Stimulated activated naive CD4-positive, alpha-beta T cell treated with Interleukin-2 at 50 U/mL for 16 hours (primary cell): ENCODE results near the gene IQUB.
"Not testable (repeated sequence)": the region's sequence is repeated elsewhere in the genome, so short reads cannot be mapped to it uniquely, and the experiment has no call there.

Source experiments
- DNase-seq: peaks from one replicate; lab custom pipeline; 2025; lab: John Stamatoyannopoulos, UW

Gene IQUB

DNA sequence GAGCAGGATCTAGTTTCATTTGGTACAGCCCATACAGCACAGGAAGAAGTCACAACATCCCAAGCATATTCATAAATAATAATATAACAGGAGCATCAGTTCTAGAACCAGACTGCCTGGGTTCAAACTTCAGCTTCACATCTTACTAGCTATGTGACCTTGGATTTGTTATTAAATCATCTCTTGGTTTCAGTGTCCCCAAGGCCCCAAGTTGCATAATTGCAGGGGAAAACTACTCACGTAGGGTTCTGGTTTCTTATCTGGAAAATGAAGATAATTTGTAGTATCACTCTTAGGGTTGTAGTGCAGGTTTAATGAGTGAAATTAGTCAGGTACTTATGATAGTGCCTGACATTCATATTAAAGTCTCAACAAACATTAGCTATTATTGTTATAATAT is 5.5 kb upstream of the IQUB start:
- no peak for DNase-seq

- DNase-seq, result no peak
These were observed 4.5 kb upstream of the IQUB start for GRCh38 chr7:123538897-123539296.

- no peak for DNase-seq
These were observed 3.9 kb upstream of the IQUB start for GRCh38 chr7:123538189-123538714.

- DNase-seq, result no peak
These were observed 2.7 kb upstream of the IQUB start for GRCh38 chr7:123537026-123537642.

DNA sequence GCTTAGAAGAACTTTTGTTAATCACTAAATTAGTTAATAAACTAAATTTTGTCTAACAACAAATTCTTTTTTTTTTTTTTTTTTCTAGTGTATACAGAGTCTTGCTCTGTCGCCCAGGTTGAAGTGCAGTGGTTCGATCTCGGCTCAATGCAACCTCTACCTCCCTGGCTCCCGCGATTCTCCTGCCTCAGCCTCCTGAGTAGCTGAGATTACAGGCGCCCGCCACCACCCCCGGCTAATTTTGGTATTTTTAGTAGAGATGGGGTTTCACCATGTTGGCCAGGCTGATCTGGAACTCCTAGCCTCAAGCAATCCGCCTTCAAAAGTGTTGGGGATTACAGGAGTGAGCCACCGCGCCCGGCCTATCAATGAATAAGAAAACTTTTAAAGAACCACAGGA is 1.1 kb upstream of the IQUB start:
- no peak for DNase-seq

DNA sequence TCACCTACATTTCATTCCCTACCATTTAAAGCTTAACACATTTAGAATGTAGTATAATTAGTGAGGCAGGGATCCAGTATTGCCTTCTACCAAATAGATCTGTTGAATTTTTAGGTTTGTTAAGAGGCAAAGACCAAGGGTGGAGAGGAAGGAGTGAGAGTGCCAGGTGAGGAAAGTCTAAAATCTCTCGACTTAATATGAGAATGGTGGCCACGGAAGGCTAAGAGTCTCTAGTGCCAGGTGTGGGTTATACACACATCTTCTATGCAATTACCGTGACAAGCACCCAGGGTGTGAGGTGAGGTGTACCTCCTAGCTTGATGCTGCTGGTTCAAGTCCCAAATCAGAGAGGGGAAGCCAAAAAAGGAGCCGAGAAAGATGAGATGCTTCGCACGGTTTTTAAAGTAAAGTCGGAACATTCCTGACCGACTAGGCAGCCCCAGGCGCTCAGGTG is 439 bp downstream of the IQUB start:
- no peak for DNase-seq

GRCh38 chr7:123533553-123533917 is 860 bp downstream of the IQUB start:
- DNase-seq, result no peak

- DNase-seq, result not testable (repeated sequence)
These were observed 1.4 kb downstream of the IQUB start for GRCh38 chr7:123532788-123533552.

DNA sequence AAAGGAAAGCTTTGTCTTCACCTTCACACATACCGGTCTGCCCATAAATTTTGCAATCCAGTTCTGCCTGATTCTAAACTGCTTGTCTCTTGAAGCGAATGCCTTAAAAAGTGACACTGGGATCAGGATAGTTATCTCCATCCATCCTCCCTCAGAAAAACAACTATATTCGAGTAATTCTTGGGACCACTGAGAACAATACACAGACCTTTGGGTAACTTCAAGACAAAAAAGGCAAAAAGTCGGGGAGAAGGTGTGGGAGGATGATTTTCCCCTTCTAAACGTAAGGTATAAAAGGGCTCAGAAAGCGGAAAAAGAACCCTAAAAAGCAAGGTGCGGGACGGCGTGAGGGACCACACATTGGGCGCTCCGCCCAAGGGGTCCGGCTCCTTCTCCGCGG is 2.1 kb downstream of the IQUB start:
- not testable (repeated sequence) for DNase-seq

DNA sequence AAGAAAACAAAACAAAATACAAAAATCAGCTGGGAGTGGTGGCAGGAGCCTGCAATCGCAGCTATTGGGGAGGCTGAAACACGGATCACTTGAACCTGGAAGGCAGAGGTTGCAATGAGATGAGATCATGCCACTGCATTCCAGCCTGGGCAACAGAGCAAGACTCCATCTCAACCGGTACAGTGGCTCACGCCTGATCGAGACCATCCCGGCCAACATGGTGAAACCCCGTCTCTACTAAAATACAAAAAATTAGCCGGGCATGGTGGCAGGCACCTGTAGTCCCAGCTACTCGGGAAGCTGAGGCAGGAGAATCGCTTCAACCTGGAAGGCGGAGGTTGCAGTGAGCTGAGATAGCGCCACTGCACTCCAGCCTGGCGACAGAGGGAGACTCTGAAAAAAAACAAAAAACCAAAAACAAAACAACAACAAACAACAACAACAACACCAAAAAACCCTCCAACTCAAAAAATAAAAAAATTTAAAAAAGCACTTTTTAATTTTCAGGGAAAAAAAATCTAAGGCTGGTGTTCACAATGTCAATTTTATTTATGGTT is 4.3 kb downstream of the IQUB start:
- not testable (repeated sequence) for DNase-seq

GRCh38 chr7:123528265-123528664 is 6.1 kb downstream of the IQUB start:
- no peak for DNase-seq

DNA sequence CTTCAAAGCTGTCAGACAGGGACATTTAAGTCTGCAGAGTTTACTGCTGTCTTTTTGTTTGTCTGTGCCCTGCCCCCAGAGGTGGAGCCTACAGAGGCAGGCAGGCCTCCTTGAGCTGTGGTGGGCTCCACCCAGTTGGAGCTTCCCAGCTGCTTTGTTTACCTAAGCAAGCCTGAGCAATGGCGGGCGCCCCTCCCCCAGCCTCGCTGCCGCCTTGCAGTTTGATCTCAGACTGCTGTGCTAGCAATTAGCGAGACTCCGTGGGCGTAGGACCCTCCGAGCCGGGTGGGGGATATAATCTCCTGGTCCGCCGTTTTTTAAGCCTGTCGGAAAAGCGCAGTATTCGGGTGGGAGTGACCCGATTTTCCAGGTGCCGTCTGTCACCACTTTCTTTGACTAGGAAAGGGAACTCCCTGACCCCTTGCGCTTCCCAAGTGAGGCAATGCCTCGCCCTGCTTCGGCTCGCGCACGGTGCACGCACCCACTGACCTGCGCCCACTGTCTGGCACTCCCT is 6.6 kb downstream of the IQUB start:
- DNase-seq, result not testable (repeated sequence)

DNA sequence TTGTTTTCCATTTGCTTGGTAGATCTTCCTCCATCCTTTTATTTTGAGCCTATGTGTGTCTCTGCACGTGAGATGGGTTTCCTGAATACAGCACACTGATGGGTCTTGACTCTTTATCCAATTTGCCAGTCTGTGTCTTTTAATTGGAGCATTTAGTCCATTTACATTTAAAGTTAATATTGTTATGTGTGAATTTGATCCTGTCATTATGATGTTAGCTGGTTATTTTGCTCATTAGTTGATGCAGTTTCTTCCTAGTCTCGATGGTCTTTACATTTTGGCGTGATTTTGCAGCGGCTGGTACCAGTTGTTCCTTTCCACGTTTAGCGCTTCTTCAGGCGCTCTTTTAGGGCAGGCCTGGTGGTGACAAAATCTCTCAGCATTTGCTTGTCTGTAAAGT is 7.9 kb downstream of the IQUB start:
- not testable (repeated sequence) for DNase-seq

GRCh38 chr7:123522066-123522465 is 12.3 kb downstream of the IQUB start:
- no peak for DNase-seq

- no peak for DNase-seq
These were observed 29.2 kb downstream of the IQUB start for GRCh38 chr7:123505221-123505620.

- no peak for DNase-seq
These were observed 32.2 kb downstream of the IQUB start for GRCh38 chr7:123502201-123502600.

DNA sequence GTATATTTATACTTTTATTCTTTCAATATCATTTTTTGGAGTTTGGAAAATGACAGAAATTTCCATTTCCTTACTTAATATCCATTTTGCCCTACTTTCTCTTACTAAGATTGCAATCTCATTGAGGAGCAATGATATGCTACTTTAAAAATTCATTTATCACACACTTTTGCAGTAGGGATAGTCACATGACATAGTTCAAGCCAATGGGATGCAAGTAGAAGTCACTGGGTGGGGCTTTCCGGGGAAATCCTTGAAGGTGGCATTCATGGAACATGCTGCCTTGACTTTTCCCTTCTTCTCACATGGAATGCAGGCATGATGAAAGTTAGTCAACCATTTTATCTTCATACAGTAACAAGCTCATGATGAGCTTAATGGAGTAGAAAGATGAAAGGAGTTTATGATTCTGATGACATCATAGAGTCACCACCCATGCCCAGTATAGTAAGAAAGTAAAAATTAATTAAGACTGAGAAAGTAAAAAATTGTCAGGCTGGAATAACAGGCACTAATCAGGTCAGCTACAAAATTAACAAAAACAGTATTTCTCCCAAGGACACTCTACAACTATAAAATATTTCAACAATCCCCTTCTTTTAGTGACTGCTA is 33.4 kb downstream of the IQUB start:
- DNase-seq, result no peak

DNA sequence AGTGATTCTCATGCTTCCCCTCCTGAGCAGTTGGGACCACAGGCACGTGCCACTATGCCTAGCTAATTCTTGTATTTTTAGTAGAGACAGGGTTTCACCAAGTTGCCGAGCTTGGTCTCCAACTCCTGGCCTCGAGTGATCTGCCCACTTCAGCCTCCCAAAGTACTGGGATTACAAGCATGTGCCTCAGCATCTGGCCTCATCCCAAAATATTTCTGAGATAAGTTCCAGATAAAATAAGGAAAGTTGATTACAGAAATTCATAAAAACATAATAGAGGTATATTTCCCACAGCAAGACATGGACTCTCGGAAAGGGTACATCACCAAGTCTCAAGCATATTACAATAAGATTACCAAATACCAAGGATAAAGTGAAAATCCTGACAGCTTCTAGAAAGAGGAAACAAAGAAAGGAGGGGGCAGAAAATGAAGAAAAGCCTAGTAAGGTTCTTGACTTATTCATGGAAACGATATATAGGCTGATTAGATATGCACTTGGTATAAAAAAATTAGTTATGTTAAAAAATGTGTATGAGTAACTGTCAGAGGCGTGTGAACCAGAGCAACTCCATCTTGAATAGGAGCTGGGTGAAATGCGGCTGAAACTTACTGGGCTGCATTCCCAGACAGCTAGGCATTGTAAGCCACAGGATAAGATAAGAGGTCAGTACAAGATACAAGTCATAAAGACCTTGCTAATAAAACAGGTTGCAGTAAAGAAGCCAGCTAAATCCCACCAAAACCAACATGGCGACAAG is 35.0 kb downstream of the IQUB start:
- no peak for DNase-seq

GRCh38 chr7:123498601-123499000 is 35.8 kb downstream of the IQUB start:
- DNase-seq, result no peak

GRCh38 chr7:123498031-123498430 is 36.4 kb downstream of the IQUB start:
- no peak for DNase-seq

DNA sequence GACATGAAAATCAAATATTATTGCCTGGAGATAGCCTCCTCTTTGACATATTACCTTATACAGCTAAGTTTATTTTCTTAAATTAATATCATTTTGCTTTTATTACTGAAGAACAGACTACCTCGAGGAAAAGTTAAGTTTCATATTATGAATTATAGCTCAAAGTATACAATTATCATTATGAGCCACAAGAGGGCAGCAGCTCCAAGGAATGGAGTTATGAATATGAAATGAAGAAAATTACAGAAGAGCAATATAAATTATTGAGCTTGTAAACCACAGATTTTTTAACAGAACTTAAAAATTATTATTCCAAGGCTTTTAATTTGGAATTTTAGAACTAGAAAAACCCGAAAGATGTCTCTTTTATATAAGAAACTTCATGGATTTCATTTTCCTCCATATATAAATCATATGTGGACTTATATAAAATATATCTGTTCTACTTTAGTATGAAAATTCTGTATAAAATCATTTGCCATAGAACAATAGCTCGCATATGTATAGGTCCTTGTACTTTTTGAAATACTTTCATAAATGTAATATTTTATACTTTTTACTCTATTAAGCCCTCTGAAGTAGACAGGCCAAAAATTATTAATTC is 40.1 kb downstream of the IQUB start:
- no peak for DNase-seq
